Superior temporal gyrus (tissue), 1 donor: ENCODE measurements around the gene ARL5A.

Experiments
- DNase-seq: peaks from one replicate; pipeline ENCODE4 v3.0.0-alpha.2; 2016; ENCODE audit errors: extremely low spot score

Gene ARL5A

GRCh38 chr2:151766437-151767153 lies 61.6 kb downstream of the ARL5A start:
- no peak for DNase-seq

GRCh38 chr2:151765760-151766410 lies 62.3 kb downstream of the ARL5A start:
- no peak for DNase-seq

GRCh38 chr2:151762694-151763093 lies 65.5 kb downstream of the ARL5A start:
- peak; percentile 25 for DNase-seq

- DNase-seq: no peak
These were observed 66.5 kb downstream of the ARL5A start for GRCh38 chr2:151761687-151762086.

- no peak for DNase-seq
These were observed 67.0 kb downstream of the ARL5A start for GRCh38 chr2:151761193-151761592.

GRCh38 chr2:151760139-151760650 lies 68.0 kb downstream of the ARL5A start:
- DNase-seq: no peak

- DNase-seq: no peak
These were observed 69.5 kb downstream of the ARL5A start for GRCh38 chr2:151758744-151759143.

GRCh38 chr2:151757861-151758260 lies 70.4 kb downstream of the ARL5A start:
- DNase-seq: no peak

GRCh38 chr2:151756820-151757219 lies 71.4 kb downstream of the ARL5A start:
- DNase-seq: no peak

- no peak for DNase-seq
These were observed 73.8 kb downstream of the ARL5A start for GRCh38 chr2:151754253-151754897.

- no peak for DNase-seq
These were observed 74.7 kb downstream of the ARL5A start for GRCh38 chr2:151753540-151753939.
